GM04504 (cell line): ENCODE measurements around the gene RNF10.
"Not testable (repeated sequence)": the region's sequence is repeated elsewhere in the genome, so short reads cannot be mapped to it uniquely, and the experiment has no call there.

Experiments
- DNase-seq: peaks from one replicate; pipeline ENCODE4 v3.0.0-alpha.2; 2012; ENCODE audit warnings: low read depth

RNF10 gene

GRCh38 chr12:120617193-120617592 lies 83.0 kb downstream of the RNF10 start:
- not testable (repeated sequence) for DNase-seq

DNA sequence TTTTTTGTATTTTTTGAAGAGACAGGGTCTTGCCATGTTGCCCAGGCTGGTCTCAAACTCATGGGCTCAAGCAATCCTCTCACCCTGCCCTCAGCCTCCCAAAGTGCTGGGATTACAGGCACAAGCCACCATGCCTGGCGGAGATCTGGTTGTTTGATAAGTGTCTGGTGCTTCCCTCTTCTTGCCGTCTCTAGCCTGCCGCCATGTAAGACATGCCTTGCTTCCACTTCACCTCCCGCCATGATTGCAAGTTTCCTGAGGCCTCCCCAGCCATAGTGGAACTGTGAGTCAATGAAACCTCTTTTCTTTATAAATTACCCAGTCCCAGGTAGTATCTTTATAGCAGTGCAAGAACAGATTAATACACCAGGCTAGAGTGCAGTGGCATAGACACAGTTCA lies 83.6 kb downstream of the RNF10 start:
- DNase-seq = not testable (repeated sequence)

DNA sequence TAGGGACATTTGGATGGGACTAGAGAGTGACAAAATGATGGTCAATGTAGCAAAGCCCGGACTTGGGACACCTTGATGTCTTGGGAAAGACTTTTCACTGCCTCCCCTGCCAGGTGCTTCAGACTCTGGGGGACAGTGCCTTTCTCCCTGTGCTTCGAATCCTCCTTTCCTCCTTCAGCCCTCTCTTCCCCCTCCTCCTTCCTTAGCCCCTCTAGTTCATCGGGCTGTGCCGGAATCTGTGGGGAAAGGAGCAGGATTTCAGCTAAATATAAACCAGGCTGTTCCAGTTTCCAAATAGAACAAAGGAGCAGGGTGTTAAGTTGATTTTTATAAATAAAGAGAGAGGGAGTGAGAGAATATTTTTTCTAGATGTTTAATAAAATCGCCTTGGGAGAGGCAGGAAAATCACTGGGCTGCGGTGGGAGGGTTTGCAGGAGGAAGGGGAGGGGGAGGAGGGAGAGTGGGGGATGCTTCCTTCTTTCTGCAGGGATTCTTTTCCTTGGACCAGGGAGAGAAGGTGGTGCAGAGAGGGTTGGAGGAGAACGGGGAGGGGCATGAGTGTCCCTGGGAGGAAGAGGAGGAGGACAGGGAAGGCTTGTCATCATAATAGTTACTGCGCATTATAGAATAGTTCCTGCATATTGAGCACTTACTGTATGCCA lies 84.9 kb downstream of the RNF10 start:
- DNase-seq = no peak

GRCh38 chr12:120620624-120621023 lies 86.5 kb downstream of the RNF10 start:
- no peak for DNase-seq

GRCh38 chr12:120625557-120626419 lies 91.6 kb downstream of the RNF10 start:
- DNase-seq = no peak
